Pancreas (tissue), 10 donors: ENCODE data around the gene SHH. TPM values are rescaled to one million over a fixed set of nuclear protein-coding genes. Genes with fewer than 3 reads are reported as not detected.

Experiments used
- ATAC-seq, 4 donors: fragments of 200-7000 bp; cut with Tn5 transposase; one replicate each; pipeline versions ENCODE4 v1.8.0 to v1.9.1; 2020; ENCODE audit warnings: mild to moderate bottlenecking in 4 of 4, moderate library complexity in 4 of 4
- DNase-seq, 6 donors: peaks; one replicate each; pipeline ENCODE4 v3.0.0-alpha.2; 2020
- FAIRE-seq: peaks from 2 replicates; lab custom pipeline; 2012; peaks lifted over from hg19 to GRCh38; lab: Jason Lieb, UNC
- H3K27ac ChIP-seq, 4 donors: fragments of 200-600 bp; sonication (generic); 1 replicate in 3 of 4; 2 replicates in 1 of 4; pipeline versions ENCODE4 v1.5.0 to v1.8.0; 2020
- H3K27me3 ChIP-seq, 4 donors: fragments of 200-600 bp; one replicate each; pipeline ENCODE4 v1.8.0; 2021
- H3K36me3 ChIP-seq, 3 donors: fragments of 200-600 bp; sonication (generic) in 1 of 3; one replicate each; pipeline versions ENCODE4 v1.5.0 to v1.8.0; 2020 to 2021
- H3K4me1 ChIP-seq, 3 donors: fragments of 200-600 bp; one replicate each; pipeline ENCODE4 v1.8.0; 2021
- H3K4me3 ChIP-seq, 4 donors: fragments of 200-600 bp; sonication (generic) in 2 of 4; one replicate each; pipeline versions ENCODE4 v1.5.0 to v1.8.0; 2020 to 2021
- H3K9me3 ChIP-seq, 4 donors: fragments of 200-600 bp; one replicate each; pipeline ENCODE4 v1.8.0; 2021
- WGBS, 2 donors: extraction: QIAGEN DNeasy Blood & Tissue Kit; methylation state at CpG; one replicate each; pipeline ENCODE4 v1.1.7; 2013; 5-methylcytosine and 5-hydroxymethylcytosine counted together
- intact Hi-C, 3 donors: fragments of 100-400 bp; cut with DNase I; formaldehyde crosslinking; loops; one replicate each; pipeline versions ENCODE4 v1.11.1 to v1.14.2; 2022
- polyA plus RNA-seq, 2 donors: library from polyadenylated mRNA; stranded (reverse); fragments of 200-250 nt; gene quantifications; one replicate each; pipeline ENCODE4 v1.2.3, GENCODE V29; 2013
- total RNA-seq, 6 donors: library from RNA; stranded (reverse); fragmentation: NEBNext Ultra II Directional in 4 of 6; extraction: Animal tissue kit (Norgen Biotek cat#: 25700) in 4 of 6; gene quantifications; one replicate each; pipeline versions ENCODE4 v1.2.1 to v1.2.4, GENCODE V29; 2021 to 2023
- TF ChIP-seq, protein P1 (sequence below), 4 donors: fragments of 200-600 bp; sonication (generic) in 3 of 4; IDR thresholded peaks; one replicate each; pipeline versions ENCODE4 v1.5.0 to v1.8.0; 2021; ENCODE audit warnings: antibody characterized with exemption in 4 of 4
- donor health status: healthy with polysubstance abuse.
- donor health status: DM: no; HTN: no; CAD: no; lungs with moderate emphysema.
- donor health status: DM: no; HTN: no; CAD: no.
- donor health status: control.
- donor health status: control.
- donor health status: Bipolar disorder and iron deficiency.
- donor health status: DM: yes; HTN: yes; CAD: no.
- donor health status: DM: no; HTN: no; CAD: no.
- donor health status: DM: no; HTN: no; CAD: no.
- donor health status: DM: yes; HTN: yes; CAD: no.

Gene SHH
- total and polyA plus RNA-seq, 8 donors = 0.08 to 0.85 (median 0.26) TPM

DNA sequence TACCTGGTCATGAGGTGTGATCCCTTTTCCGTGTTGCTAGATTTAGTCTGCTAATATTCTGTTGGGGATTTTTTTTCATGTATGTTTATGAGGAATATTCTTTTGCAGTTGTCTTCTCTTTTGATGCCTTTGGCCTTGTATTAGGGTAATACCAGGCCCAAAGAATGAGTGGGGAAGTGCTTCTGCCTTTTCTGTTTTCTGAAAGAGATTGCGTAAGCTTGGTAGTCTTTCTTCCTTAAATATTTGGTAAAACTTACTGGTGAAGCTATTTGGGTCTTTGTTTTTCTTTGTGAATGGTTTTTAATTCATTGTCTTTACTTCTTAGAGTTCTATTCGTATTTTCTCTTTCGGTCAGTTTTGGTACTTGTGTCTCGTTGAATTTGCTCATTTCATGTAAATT, 51.1 kb downstream of the SHH start:
- FAIRE-seq (no peak), ATAC-seq (peak in 1 of 4 donors; percentile 28), DNase-seq (no peak)
- Histone ChIP-seq H3K36me3 (peaks cover 0 to 29% (median 7%) of the 10 kb centered on the region in 3 donors), H3K4me3 (no peak overlapping the region), H3K27ac (no peak overlapping the region), H3K9me3 (no peaks in the 10 kb centered on the region), H3K4me1 (peaks cover 0 to 3% (median 0%) of the 10 kb centered on the region in 3 donors), H3K27me3 (no peaks in the 10 kb centered on the region)
- TF ChIP-seq, protein P1, sequence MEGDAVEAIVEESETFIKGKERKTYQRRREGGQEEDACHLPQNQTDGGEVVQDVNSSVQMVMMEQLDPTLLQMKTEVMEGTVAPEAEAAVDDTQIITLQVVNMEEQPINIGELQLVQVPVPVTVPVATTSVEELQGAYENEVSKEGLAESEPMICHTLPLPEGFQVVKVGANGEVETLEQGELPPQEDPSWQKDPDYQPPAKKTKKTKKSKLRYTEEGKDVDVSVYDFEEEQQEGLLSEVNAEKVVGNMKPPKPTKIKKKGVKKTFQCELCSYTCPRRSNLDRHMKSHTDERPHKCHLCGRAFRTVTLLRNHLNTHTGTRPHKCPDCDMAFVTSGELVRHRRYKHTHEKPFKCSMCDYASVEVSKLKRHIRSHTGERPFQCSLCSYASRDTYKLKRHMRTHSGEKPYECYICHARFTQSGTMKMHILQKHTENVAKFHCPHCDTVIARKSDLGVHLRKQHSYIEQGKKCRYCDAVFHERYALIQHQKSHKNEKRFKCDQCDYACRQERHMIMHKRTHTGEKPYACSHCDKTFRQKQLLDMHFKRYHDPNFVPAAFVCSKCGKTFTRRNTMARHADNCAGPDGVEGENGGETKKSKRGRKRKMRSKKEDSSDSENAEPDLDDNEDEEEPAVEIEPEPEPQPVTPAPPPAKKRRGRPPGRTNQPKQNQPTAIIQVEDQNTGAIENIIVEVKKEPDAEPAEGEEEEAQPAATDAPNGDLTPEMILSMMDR (IDR thresholded peaks at IDR 0.05) = no peak
- WGBS, 2 donors = 91 to 95% methylated on average over 5 of the region's 5 CpGs
- intact Hi-C loops = loop anchor here in 2 of 3 donors (10.0 kb wide), 2 partner anchors 346 to 376 kb away; no protein-coding TSS in a partner anchor

DNA sequence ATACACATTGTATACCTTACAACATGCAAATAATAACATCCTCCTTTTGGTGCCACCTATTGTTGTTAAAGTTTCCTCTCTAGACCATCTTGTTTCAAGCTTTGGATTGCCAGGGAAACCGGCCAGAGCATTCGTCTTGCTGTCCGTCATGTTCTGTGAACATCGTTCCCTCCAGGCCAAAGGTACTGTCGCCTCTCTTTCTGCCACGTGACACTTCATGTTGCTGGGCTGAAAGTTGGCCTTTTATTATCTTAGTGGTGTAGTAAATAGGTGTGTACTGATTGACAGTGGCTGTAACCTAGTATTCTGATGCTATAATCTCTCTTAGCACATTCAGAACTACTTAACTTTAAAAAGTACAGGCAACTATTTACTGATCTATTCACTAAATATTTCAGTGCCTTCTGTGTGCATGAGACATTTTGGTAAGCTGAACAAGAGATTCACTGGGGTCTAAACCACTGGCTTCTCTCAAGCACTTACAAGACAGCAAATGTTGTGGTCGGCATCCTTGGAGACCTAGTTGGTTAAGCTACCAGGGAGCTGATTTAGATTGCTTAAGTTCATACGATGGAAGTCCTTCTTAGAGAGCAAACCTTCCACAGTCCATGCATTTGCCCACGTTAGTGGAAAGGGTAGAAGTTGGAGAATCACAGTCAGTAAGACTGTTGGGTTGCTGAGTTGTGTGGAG, 52.4 kb downstream of the SHH start:
- DNase-seq = no peak
- intact Hi-C loops = loop anchor here in 2 of 3 donors (10.0 kb wide), 2 partner anchors 345 to 375 kb away; no protein-coding TSS in a partner anchor
- Histone ChIP-seq H3K9me3 (no peaks in the 10 kb centered on the region), H3K27me3 (no peaks in the 10 kb centered on the region), H3K27ac (no peak overlapping the region), H3K4me3 (no peak overlapping the region), H3K36me3 (peaks cover 0 to 17% (median 3%) of the 10 kb centered on the region in 3 donors), H3K4me1 (peaks cover 0 to 15% (median 3%) of the 10 kb centered on the region in 3 donors)
- 82 to 90% methylated on average over 9 of the region's 9 CpGs for WGBS, 2 donors
- FAIRE-seq = no peak
- no peak for ATAC-seq
- TF ChIP-seq, protein P1 (IDR thresholded peaks at IDR 0.05) = no peak

DNA sequence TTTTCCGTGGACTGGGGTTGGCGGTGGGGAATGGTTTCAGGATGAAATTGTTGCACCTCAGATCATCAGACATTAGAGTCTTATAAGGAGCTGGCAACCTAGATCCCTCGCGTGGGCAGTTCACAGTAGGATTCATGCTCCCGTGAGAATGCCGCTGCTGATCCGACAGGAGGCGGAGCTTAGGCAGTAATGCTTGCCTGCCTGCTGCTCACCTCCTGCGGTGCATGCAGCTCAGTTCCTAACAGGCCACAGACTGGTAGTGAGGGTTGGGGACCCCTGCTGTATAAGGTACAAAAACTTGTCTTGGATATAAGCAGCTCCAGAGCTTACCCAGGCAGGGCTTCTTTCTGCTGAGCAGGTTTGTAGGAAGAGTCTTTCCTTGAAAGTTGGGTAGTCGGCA, 53.9 kb downstream of the SHH start:
- peaks cover 0 to 3% (median 2%) of the 10 kb centered on the region in 3 donors for H3K36me3 ChIP-seq
- H3K4me1 ChIP-seq = peaks cover 0 to 23% (median 13%) of the 10 kb centered on the region in 3 donors
- intact Hi-C loops = no loop called here
- WGBS, 2 donors = 90 to 92% methylated on average over 10 of the region's 10 CpGs
- no peak overlapping the region for H3K4me3 ChIP-seq
- H3K27ac ChIP-seq = no peak overlapping the region
- no peaks in the 10 kb centered on the region for H3K27me3 ChIP-seq
- H3K9me3 ChIP-seq = no peaks in the 10 kb centered on the region
- ATAC-seq (peak in 1 of 4 donors; percentile 7), FAIRE-seq (no peak), DNase-seq (no peak)
- TF ChIP-seq, protein P1 (IDR thresholded peaks at IDR 0.05) = no peak

DNA sequence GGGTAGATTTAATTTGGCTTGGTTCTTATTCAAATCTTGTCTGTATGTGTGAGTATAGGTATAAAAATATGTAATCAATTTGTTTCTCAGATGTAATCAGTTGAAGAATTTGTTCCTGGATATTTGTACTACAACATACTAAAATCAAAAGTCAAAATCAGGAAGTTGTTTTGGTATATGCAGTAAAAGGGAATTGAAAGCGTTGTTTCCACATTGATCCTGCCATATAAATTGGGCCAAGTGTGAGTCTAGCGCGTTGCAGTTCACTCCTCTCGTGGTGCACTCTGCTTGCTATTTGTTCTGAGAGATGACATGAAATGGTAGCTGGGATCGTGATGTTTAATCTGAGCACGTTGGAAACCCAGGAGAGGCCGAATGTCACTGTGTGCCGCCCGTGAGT, 55.9 kb downstream of the SHH start:
- Histone ChIP-seq H3K36me3 (peaks cover 0 to 3% (median 0%) of the 10 kb centered on the region in 3 donors), H3K9me3 (no peaks in the 10 kb centered on the region), H3K4me1 (peaks cover 0 to 28% (median 16%) of the 10 kb centered on the region in 3 donors), H3K4me3 (no peak overlapping the region), H3K27ac (no peak overlapping the region), H3K27me3 (no peaks in the 10 kb centered on the region)
- FAIRE-seq (no peak), DNase-seq (no peak), ATAC-seq (peak in 1 of 4 donors; percentile 17)
- WGBS, 2 donors = 89 to 95% methylated on average over 9 of the region's 9 CpGs
- TF ChIP-seq, protein P1 (IDR thresholded peaks at IDR 0.05) = no peak
- intact Hi-C loops = no loop called here

DNA sequence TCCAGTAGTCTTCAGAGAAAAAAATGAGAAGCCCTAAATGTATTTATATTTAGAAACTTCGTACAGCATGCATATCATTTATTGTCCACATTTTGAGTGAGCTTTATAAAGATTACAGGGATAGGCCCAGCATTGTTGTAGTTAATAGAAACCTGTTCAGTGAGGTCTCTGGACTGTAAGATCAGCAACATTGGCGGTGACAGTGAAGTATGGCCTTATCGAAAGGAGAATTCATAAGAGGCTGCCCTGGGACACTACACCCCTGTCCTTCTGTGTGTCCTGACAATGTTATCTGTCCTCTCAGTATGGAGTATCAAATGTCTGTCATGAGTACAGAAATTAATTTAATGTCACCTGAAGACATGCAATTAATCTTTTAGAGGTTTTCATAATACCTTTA, 57.2 kb downstream of the SHH start:
- H3K27me3 ChIP-seq = no peaks in the 10 kb centered on the region
- TF ChIP-seq, protein P1 (IDR thresholded peaks at IDR 0.05) = no peak
- no peak for FAIRE-seq
- intact Hi-C loops = no loop called here
- H3K36me3 ChIP-seq = no peaks in the 10 kb centered on the region
- peak; percentile 34 to 64 (median 58) for ATAC-seq
- no peak for DNase-seq
- WGBS, 2 donors = 17 to 26% methylated on average over 3 of the region's 3 CpGs
- no peak overlapping the region for H3K27ac ChIP-seq
- H3K4me1 ChIP-seq = peaks cover 0 to 30% (median 24%) of the 10 kb centered on the region in 3 donors
- H3K9me3 ChIP-seq = no peaks in the 10 kb centered on the region
- H3K4me3 ChIP-seq = no peak overlapping the region
